GM19239 (cell line): ENCODE results near the gene CTNND2.

ENCODE experiments used
- DNase-seq: peaks from one replicate; pipeline ENCODE4 v3.0.0; 2011; ENCODE audit warnings: low spot score; ENCODE audit not compliant: insufficient read length
- FAIRE-seq: peaks from 2 replicates; lab custom pipeline; 2011; peaks lifted over from hg19 to GRCh38; lab: Jason Lieb, UNC

Gene CTNND2

GRCh38 chr5:10987276-10987924 is 916.8 kb downstream of the CTNND2 start:
- DNase-seq (no peak), FAIRE-seq (no peak)

GRCh38 chr5:10985721-10986110 is 918.5 kb downstream of the CTNND2 start:
- DNase-seq (no peak), FAIRE-seq (no peak)

GRCh38 chr5:10985091-10985720 is 919.0 kb downstream of the CTNND2 start:
- FAIRE-seq (no peak), DNase-seq (no peak)

- DNase-seq = no peak
- FAIRE-seq = no peak
Observed at GRCh38 chr5:10984021-10984715, 920.1 kb downstream of the CTNND2 start.

GRCh38 chr5:10982626-10983025 is 921.6 kb downstream of the CTNND2 start:
- no peak for DNase-seq
- no peak for FAIRE-seq

GRCh38 chr5:10981932-10982331 is 922.3 kb downstream of the CTNND2 start:
- no peak for FAIRE-seq
- DNase-seq = no peak

GRCh38 chr5:10977011-10977410 is 927.2 kb downstream of the CTNND2 start:
- DNase-seq (no peak), FAIRE-seq (no peak)

GRCh38 chr5:10975945-10976344 is 928.3 kb downstream of the CTNND2 start:
- DNase-seq = no peak

GRCh38 chr5:10974850-10975249 is 929.4 kb downstream of the CTNND2 start:
- DNase-seq (no peak), FAIRE-seq (no peak)

More at GRCh38 chr5:10975945-10976344, 928.3 kb downstream of the CTNND2 start:
- no peak for FAIRE-seq

- DNase-seq = no peak
- FAIRE-seq = no peak
Observed at GRCh38 chr5:10973316-10973715, 930.9 kb downstream of the CTNND2 start.

GRCh38 chr5:10969684-10970180 is 934.5 kb downstream of the CTNND2 start:
- DNase-seq = no peak
- FAIRE-seq = no peak

- FAIRE-seq = no peak
- DNase-seq = no peak
Observed at GRCh38 chr5:10964806-10965205, 939.4 kb downstream of the CTNND2 start.

- DNase-seq (no peak), FAIRE-seq (no peak)
Observed at GRCh38 chr5:10958728-10959127, 945.5 kb downstream of the CTNND2 start.

GRCh38 chr5:10949856-10950630 is 954.2 kb downstream of the CTNND2 start:
- DNase-seq (no peak), FAIRE-seq (no peak)

- DNase-seq (no peak), FAIRE-seq (no peak)
Observed at GRCh38 chr5:10946050-10946449, 958.2 kb downstream of the CTNND2 start.

- no peak for FAIRE-seq
Observed at GRCh38 chr5:10941900-10942299, 962.3 kb downstream of the CTNND2 start.

GRCh38 chr5:10936081-10936855 is 968.0 kb downstream of the CTNND2 start:
- no peak for FAIRE-seq
- DNase-seq = no peak

More at GRCh38 chr5:10941900-10942299, 962.3 kb downstream of the CTNND2 start:
- no peak for DNase-seq

GRCh38 chr5:10935536-10935935 is 968.7 kb downstream of the CTNND2 start:
- DNase-seq (no peak), FAIRE-seq (no peak)

- FAIRE-seq (no peak), DNase-seq (no peak)
Observed at GRCh38 chr5:10934783-10935355, 969.4 kb downstream of the CTNND2 start.
